ENCODE measurements around the gene TRIM63. TPM values are rescaled to one million over a fixed set of nuclear protein-coding genes. Genes with fewer than 3 reads are reported as not detected.

TRIM63 gene
- total and polyA plus RNA-seq, 2 of the 13 experiments (the other 11 are each of a cell fraction or from before 2014, with no cell fraction given) = not detected

- TF ChIP-seq ZNF34 (CRISPR knock-in tag; IDR thresholded peaks at IDR 0.05; ENCODE audit: borderline replicate concordance) = peak; percentile 54; the same call in 1 of the 2 replicates
- TF ChIP-seq IKZF4 (CRISPR knock-in tag; IDR thresholded peaks at IDR 0.05; ENCODE audit: borderline replicate concordance, low read depth, not compliant biosample characterization) = peak; percentile 65
- TF ChIP-seq BHLHE40 (IDR thresholded peaks at IDR 0.05; ENCODE audit: low read length) = peak; percentile 85
- TF ChIP-seq TARDBP (CRISPR knock-in tag; IDR thresholded peaks at IDR 0.05) = 0 out of 2 replicates have a peak, but pooled peaks have one; percentile 8
- no peak for TF ChIP-seq ZNF124 (CRISPR knock-in tag; IDR thresholded peaks at IDR 0.05)
- peak; percentile 27; the same call in 1 of the 2 replicates for TF ChIP-seq PAXIP1 (CRISPR knock-in tag; conservative IDR thresholded peaks at IDR 0.05)
- no peak; the same call in 1 of the 2 replicates for TF ChIP-seq PITX1 (CRISPR knock-in tag; IDR thresholded peaks at IDR 0.05)
- TF ChIP-seq, protein P1, sequence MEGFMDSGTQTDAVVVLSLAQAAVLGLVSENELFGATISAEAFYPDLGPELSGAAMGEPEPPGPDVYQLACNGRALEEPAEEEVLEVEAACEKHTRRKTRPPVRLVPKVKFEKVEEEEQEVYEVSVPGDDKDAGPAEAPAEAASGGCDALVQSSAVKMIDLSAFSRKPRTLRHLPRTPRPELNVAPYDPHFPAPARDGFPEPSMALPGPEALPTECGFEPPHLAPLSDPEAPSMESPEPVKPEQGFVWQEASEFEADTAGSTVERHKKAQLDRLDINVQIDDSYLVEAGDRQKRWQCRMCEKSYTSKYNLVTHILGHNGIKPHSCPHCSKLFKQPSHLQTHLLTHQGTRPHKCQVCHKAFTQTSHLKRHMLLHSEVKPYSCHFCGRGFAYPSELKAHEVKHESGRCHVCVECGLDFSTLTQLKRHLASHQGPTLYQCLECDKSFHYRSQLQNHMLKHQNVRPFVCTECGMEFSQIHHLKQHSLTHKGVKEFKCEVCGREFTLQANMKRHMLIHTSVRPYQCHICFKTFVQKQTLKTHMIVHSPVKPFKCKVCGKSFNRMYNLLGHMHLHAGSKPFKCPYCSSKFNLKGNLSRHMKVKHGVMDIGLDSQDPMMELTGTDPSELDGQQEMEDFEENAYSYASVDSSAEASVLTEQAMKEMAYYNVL (CRISPR knock-in tag; IDR thresholded peaks at IDR 0.05; ENCODE audit: borderline replicate concordance) = no peak
- TF ChIP-seq, protein P2, sequence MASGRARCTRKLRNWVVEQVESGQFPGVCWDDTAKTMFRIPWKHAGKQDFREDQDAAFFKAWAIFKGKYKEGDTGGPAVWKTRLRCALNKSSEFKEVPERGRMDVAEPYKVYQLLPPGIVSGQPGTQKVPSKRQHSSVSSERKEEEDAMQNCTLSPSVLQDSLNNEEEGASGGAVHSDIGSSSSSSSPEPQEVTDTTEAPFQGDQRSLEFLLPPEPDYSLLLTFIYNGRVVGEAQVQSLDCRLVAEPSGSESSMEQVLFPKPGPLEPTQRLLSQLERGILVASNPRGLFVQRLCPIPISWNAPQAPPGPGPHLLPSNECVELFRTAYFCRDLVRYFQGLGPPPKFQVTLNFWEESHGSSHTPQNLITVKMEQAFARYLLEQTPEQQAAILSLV (CRISPR knock-in tag; IDR thresholded peaks at IDR 0.05; ENCODE audit: borderline replicate concordance) = peak; percentile 76; the same call in 1 of the 2 replicates
- 0 out of 2 replicates have a peak, but pooled peaks have one; percentile 58 for TF ChIP-seq ZNF160 (CRISPR knock-in tag; IDR thresholded peaks at IDR 0.05)
- TF ChIP-seq CREM (IDR thresholded peaks at IDR 0.05) = 0 out of 2 replicates have a peak, but pooled peaks have one; percentile 13
- no peak for TF ChIP-seq CREM (CRISPR knock-in tag; IDR thresholded peaks at IDR 0.05)
- TF ChIP-seq, protein P3, sequence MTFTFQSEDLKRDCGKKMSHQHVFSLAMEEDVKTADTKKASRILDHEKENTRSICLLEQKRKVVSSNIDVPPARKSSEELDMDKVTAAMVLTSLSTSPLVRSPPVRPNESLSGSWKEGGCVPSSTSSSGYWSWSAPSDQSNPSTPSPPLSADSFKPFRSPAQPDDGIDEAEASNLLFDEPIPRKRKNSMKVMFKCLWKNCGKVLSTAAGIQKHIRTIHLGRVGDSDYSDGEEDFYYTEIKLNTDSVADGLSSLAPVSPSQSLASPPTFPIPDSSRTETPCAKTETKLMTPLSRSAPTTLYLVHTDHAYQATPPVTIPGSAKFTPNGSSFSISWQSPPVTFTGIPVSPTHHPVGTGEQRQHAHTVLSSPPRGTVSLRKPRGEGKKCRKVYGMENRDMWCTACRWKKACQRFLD (CRISPR knock-in tag; IDR thresholded peaks at IDR 0.05; ENCODE audit: borderline replicate concordance) = peak; percentile 61; the same call in 1 of the 2 replicates
- TF ChIP-seq, protein P4, sequence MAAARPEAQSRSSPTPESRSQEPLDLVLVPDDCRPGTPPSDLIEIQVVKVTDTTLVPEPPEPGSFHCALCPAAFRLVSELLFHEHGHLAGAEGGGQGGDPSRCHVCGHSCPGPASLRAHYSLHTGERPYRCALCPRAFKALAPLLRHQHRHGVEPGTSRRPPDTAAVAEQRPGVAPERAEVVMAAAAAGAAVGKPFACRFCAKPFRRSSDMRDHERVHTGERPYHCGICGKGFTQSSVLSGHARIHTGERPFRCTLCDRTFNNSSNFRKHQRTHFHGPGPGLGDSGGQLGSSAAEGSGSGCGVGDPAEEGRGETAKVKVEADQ (CRISPR knock-in tag; IDR thresholded peaks at IDR 0.05; ENCODE audit: borderline replicate concordance) = peak; percentile 11; the same call in 1 of the 2 replicates
- TF ChIP-seq, protein P5, sequence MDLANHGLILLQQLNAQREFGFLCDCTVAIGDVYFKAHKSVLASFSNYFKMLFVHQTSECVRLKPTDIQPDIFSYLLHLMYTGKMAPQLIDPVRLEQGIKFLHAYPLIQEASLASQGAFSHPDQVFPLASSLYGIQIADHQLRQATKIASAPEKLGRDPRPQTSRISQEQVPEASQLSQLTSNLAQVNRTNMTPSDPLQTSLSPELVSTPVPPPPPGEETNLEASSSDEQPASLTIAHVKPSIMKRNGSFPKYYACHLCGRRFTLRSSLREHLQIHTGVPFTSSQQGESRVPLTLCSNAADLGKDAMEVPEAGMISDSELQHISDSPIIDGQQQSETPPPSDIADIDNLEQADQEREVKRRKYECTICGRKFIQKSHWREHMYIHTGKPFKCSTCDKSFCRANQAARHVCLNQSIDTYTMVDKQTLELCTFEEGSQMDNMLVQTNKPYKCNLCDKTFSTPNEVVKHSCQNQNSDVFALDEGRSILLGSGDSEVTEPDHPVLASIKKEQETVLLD (CRISPR knock-in tag; IDR thresholded peaks at IDR 0.05; ENCODE audit: low read depth) = peak; percentile 55
- peak; percentile 60 for TF ChIP-seq RBFOX2 (IDR thresholded peaks at IDR 0.05; ENCODE audit: low read depth, low read length)
- TF ChIP-seq TAF1 (CRISPR knock-in tag; IDR thresholded peaks at IDR 0.05) = peak; percentile 81
Measured at GRCh38 chr1:26111530-26112406, 44.3 kb upstream of the TRIM63 start, which contains the start of gene PDIK1L (continued).
